GM18858 (cell line): Measurements from ENCODE around the gene CATSPER4.
"Not testable (repeated sequence)": the region's sequence is repeated elsewhere in the genome, so short reads cannot be mapped to it uniquely, and the experiment has no call there.

ENCODE experiments used
- ATAC-seq: cut with Tn5 transposase; IDR thresholded peaks from one replicate; pipeline ENCODE4 v1.9.1; 2021; ENCODE audit not compliant: unreplicated experiment

CATSPER4 gene

DNA sequence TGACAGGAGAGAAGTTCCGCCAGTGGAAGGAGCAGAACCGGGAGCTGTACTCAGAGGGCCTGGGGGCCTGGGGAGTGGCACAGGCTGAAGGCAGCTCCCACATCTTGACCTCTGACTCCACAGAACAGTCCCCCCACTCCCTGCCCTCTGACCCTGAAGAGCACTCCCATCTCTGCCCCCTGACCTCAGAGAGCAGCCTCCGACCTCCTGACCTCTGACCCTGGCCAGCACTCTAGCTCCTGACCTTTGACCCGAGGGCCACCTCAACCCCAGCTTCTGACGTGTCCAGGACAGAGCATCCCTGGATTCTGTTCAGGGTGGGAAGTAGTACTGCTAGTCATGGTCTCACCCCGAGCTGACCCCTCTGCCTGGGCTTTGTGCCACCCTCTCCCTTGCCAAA lies 1.1 kb upstream of the CATSPER4 start:
- ATAC-seq, result no peak

DNA sequence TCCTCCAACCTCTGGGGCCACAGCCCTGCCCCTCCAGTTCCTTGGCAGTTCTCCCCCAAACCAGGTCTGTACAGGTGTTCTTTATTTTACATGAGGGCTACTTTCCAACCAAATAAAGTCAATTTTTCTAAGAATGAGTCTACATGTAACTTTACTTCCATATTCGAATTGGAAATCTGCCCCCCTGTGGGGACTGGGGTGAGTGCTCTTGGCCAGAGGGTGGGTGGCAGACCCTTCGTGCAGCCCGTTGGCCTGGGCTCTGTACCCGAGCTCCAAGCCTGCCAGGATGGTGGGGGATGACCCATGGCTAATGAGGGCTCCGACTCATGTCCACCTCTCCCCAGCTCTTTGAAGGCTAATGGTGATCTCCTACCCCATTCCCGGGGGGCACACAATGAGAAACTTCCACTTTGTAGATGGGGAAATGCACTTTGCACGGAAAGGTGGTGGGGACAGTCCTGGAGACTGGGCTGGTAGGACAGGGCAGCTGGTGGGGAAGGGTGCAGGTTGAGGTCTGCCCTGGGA lies 589 bp upstream of the CATSPER4 start:
- ATAC-seq, result no peak

DNA sequence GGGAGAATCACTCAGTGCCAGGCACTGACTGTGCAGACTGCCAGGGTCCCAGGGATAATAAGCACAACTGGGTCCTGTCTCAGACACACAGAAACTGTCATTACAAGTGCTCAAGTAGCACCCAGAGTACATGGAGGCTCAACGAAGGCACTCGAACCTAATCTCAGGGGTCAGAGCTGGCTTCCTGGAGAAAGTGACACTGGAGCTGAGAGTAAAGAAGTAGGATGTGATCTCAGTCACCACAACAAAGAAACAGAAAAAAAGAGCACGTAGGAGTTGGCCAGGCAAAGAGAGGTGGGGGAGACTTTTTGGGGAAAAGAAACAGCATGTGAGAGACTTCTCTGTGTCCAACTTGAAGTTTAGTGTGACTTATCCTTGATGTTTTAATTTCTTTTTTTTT lies 1.3 kb downstream of the CATSPER4 start:
- no peak for ATAC-seq

DNA sequence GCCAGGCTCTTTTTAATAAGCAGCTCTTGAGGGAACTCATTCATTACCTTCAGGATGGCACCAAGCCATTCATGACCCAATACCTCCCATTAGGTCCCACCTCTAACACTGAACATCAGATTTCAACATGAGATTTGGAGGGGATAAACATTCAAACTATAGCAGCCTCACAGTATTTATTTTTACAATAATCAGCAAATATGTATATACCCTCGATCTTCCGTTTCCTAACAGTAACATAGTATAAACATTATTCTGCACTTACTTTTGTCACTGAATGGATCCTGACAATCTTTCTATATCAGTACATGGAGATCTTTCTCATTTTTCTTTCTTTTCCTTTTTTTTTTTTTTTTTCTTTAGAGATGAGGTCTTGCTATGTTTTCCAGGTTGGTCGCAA lies 5.4 kb downstream of the CATSPER4 start:
- ATAC-seq, result no peak

DNA sequence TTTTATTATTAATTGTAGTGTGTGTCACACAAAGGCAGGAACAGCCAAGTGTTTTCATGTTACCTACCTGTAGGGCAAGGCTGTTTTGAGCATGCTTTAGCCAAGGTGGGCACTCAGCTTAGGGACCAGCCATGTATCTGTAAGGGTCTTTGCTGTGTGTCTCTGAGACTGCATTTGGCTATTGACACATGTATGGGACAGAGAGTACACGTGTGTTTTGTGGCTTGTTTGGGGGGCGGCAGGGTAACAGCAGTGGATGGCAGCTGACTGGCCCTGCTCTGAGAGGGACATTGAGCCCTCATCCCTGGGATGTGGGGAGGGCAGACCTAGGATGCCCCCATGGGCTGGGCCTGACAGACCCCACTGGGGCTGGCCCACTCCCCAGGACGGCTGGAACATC lies 6.9 kb downstream of the CATSPER4 start:
- no peak for ATAC-seq

DNA sequence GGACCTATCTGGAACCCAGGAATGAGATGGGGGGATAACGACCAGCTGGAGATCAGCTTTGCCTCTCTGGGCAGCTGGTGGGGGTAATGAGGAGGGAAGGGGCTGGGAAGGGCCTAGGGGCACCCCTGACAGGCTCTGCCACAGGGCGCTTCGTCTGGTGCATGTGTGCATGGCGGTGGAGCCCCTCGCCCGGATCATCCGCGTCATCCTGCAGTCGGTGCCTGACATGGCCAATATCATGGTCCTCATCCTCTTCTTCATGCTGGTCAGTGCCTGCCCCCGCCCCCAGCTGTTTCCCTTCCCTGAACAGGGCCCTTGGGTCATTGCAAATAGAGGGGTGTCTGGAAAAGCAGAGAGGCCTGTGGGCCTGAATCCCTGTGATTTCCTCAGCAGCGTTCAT lies 7.4 kb downstream of the CATSPER4 start:
- no peak for ATAC-seq

DNA sequence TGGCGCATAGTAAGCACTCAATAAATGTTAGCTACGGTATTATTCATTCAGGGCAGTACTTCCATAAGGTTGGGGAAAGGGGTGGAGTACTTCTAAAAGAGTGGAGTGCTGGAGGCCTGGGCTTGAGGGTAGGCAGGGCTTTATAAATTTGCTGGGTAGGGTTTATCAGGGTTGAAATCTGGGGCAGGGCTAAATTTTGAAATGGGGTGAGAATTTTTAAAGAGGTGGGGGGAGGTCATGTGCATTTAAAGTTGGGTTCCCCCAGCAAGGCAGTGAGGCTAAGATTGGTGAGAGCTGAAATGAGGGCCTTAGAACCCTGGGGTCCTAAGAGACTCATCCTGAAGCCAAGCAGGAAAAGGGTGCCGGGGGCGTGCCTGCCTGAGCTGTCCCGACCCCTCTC lies 10.0 kb downstream of the CATSPER4 start:
- ATAC-seq, result no peak

GRCh38 chr1:26203642-26204318 lies 13.4 kb downstream of the CATSPER4 start:
- ATAC-seq, result no peak

GRCh38 chr1:26210147-26210870 lies 19.9 kb downstream of the CATSPER4 start:
- ATAC-seq, result no peak

DNA sequence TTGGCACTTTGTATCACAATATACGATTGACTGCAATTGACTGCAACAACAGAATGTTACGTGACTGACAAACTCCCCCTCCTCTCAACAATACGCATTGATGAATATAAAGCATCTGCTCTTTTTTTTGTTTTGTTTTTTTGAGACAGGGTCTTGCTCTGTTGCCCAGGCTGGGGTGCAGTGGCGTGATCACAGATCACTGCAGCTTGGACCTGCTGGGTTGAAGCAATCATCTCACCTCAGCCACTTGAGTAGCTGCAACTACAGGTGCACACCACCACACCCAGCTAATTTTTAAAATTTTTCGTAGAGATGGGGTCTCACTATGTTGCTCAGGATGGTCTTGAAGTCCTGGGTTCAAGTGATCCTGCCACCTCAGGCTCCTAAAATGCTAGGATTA lies 22.3 kb downstream of the CATSPER4 start:
- no peak for ATAC-seq

GRCh38 chr1:26213335-26213905 lies 23.0 kb downstream of the CATSPER4 start:
- ATAC-seq, result no peak

DNA sequence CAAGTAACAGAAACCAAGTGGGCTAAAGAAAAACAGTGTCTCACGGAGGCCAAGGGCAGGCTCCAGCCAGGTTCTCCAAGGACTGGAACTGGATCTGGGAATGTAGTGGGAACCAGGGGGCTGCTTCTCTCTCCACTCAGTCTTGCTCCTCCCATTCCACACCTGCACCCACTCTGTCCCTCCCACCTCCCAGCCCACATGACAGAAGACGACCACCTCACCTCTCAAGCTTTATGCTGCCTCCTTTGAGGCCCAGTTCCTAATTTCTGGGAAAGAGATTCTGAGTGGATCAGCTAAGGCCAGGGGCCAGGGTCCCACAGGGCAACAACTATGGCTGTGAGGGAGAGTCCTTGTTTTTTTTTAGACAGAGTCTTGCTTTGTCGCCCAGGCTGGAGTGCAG lies 24.8 kb downstream of the CATSPER4 start:
- no peak for ATAC-seq

GRCh38 chr1:26218906-26219494 lies 28.6 kb downstream of the CATSPER4 start:
- no peak for ATAC-seq

GRCh38 chr1:26220199-26220912 lies 30.0 kb downstream of the CATSPER4 start:
- ATAC-seq, result no peak

DNA sequence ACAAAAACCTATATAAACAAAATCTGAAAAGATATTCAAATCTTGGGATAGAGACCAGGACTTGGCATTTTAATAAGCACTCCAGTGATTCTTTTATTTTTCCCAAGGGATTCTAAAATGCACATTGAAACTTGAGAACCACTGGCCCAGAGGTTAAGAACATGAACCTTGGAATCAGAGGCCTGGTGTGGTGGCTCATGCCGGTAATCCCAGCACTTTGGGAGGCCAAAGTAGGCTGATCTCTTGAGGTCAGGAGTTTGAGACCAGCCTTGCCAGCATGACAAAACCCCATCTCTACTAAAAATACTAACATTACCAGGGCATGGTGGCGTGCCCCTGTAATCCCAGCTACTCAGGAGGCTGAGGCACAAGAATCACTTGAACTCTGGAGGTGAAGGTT lies 30.7 kb downstream of the CATSPER4 start:
- ATAC-seq, result no peak

GRCh38 chr1:26224606-26225005 lies 34.2 kb downstream of the CATSPER4 start:
- no peak for ATAC-seq

GRCh38 chr1:26225033-26225831 lies 34.8 kb downstream of the CATSPER4 start:
- no peak for ATAC-seq

DNA sequence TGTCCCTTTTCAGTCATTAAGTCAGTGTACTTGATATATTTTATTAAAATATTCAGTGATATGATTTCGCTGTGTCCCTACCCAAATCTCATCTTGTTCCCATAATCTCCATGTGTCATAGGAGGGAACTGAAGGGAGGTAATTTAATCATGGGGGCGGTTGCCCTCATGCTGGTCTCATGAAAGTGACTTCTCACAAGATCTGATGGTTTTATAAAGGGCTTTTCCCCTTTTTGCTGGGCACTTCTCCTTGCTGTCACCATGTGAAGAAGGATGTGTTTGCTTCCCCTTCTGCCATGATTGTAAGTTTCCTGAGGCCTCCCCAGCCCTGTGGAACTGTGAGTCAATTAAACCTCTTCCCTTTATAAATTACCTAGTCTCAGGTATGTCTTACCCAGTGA lies 40.3 kb downstream of the CATSPER4 start:
- ATAC-seq, result not testable (repeated sequence)

DNA sequence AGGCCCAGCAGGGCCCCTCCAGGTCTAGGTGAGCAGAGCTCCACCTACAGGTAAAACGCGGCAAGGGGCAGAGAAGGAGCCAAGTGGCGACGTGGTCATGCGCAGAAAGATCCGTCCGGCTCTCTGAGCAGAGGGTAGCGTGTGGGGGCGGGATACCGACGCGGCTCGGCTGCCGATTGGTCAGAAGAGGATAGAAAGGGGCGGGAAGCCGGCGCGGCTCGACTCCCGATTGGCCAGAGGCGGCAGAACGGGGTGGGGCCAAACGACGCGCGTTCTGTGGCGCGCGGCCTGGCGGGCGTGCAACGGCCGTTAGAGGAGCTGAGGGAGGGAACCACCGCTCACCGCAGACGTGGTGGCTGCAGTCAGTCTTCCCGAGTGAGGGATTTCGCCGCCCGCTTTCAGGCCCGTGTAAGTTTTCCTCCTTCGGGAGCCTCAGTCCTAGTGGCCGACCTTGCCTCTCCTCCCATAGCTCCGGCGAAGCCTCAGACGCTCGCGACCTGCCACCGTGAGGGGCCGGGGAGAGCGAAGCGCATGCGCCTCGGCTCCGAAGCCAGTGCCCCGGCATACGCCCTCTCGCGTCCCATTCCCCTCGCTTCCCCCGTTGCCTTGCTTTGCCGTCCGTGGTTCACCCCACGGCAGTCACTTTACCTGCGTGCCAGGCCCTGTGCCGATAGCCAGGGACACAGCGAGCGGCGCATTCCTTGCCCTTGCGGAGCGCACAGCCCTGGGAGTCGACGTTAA lies 43.7 kb downstream of the CATSPER4 start, which contains the start of gene CEP85:
Gene CEP85 (plus strand): TSS at position 298 of the 741 bp plus-strand sequence. CDS start 5,584 bp downstream, outside the sequence.
- ATAC-seq, result peak; percentile 81
